IPS-18a (cell line): ENCODE measurements around the gene PAQR5.

Source experiments
- H3K27ac ChIP-seq: one replicate; pipeline ENCODE4 v1.5.1; 2013; ENCODE audit warnings: low read length
- H3K27me3 ChIP-seq: one replicate; pipeline ENCODE4 v1.6.1; 2013; ENCODE audit warnings: mild to moderate bottlenecking, low read length; ENCODE audit not compliant: control insufficient read depth, insufficient read depth
- H3K36me3 ChIP-seq: one replicate; pipeline ENCODE4 v1.6.1; 2013; ENCODE audit warnings: low read depth, low read length; ENCODE audit not compliant: control insufficient read depth
- H3K4me1 ChIP-seq: one replicate; pipeline ENCODE4 v1.6.1; 2013; ENCODE audit warnings: low read depth, low read length; ENCODE audit not compliant: control insufficient read depth
- H3K4me3 ChIP-seq: one replicate; pipeline ENCODE4 v1.5.1; 2013; ENCODE audit warnings: low read length
- H3K9ac ChIP-seq: one replicate; pipeline ENCODE4 v1.6.1; 2013; ENCODE audit warnings: mild to moderate bottlenecking, low read length, moderate library complexity
- H3K9me3 ChIP-seq: one replicate; pipeline ENCODE4 v1.6.1; 2013; ENCODE audit warnings: low read depth, low read length; ENCODE audit not compliant: control insufficient read depth

PAQR5 gene

DNA sequence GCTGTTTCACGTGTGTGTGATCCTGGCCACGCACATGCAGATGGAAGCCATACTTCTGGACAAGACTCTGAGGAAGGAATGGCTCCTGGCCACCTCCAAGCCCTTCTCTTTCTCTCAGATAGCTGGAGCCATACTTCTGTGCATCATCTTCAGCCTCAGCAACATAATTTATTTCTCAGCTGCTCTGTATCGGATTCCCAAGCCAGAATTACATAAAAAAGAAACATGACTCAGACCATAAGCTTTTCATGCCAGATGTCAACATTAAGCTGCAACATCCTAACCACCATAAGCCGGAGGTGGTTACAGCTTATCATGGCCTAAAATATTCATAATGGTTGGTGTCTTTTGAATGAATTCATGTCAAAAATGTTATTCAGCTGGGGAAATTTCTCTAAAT lies 104.9 kb downstream of the PAQR5 start:
- no peaks in the 10 kb centered on the region for H3K27me3 ChIP-seq
- no peak overlapping the region for H3K9ac ChIP-seq

DNA sequence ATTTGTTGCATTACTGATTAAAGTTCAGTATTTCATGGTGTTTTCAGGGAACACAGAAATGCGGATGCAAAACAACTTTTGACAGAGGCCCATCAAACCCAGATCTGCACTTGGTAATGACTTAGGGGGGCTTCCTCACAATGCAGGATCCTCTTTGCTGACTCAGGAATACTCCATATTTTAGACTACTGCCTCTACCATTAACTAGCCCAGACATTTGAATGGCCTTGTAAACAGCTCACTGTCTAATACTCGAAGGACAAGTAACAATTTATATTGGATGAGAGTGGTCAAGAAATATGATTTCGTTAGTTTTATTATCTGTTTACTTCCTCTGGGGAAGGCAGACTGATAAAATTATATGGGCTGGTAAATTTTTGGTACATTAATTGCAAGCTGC lies 106.4 kb downstream of the PAQR5 start:
- Histone ChIP-seq H3K9ac (no peak overlapping the region), H3K27ac (no peak overlapping the region), H3K36me3 (no peaks in the 10 kb centered on the region), H3K9me3 (no peaks in the 10 kb centered on the region), H3K4me1 (no peaks in the 10 kb centered on the region), H3K27me3 (no peaks in the 10 kb centered on the region), H3K4me3 (no peak overlapping the region)

More for the DNA sequence above, 104.9 kb downstream of the PAQR5 start:
- Histone ChIP-seq H3K27ac (no peak overlapping the region), H3K9me3 (no peaks in the 10 kb centered on the region), H3K4me3 (no peak overlapping the region), H3K4me1 (no peaks in the 10 kb centered on the region), H3K36me3 (no peaks in the 10 kb centered on the region)

DNA sequence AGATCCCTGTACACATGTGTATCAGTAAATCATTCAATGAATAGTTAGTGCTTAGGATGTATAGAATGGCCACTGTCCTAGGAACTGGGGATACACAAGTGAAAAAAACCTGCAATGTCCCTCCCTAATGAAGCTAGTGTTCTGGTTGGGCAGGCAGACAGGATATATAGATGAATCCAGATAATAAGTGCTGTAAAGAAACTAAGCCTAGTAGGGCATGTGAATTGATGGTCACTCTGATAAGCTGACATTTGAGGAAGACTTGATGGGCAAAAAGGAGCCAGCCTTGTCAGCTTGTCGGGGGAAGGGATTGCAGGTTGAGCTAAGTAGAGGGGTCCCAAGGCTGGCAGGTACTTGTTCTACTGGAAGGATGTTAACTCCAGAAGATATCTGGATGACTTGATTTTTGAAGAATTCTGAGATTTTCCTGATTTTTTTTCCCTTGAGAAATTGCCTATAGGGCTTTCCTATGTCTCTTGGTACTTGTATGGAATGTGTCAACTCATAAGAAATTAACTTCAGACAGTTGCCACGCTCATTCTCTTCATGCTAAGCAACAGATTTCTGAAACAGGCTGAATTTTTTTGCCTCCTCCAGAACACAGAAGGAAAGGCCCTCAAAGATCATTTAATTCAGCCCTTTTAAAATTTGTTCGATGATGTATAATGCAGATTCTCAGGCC lies 109.1 kb downstream of the PAQR5 start:
- H3K27me3 ChIP-seq, result no peaks in the 10 kb centered on the region
- H3K27ac ChIP-seq, result no peak overlapping the region
- H3K36me3 ChIP-seq, result no peaks in the 10 kb centered on the region
- H3K4me1 ChIP-seq, result no peaks in the 10 kb centered on the region
- H3K4me3 ChIP-seq, result no peak overlapping the region
- no peaks in the 10 kb centered on the region for H3K9me3 ChIP-seq
- no peak overlapping the region for H3K9ac ChIP-seq

DNA sequence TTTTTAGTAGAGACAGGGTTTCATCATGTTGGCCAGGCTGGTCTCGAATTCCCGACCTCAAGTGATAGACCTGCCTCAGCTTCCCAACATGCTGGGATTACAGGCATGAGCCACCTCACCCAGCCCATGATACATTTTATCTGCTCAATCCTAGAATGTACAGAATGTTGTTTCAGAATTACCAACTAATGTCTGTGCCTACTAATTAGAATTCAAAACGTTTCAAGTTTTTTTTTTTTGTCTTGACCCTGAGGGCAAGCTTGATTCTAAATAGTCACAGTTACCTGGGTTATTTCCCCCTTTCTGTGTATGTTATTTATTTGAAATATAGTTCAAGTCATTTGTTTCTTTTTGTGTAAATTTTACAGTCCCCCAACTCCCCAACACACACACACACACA lies 110.1 kb downstream of the PAQR5 start:
- no peaks in the 10 kb centered on the region for H3K4me1 ChIP-seq
- no peak overlapping the region for H3K27ac ChIP-seq
- H3K36me3 ChIP-seq, result no peaks in the 10 kb centered on the region
- H3K9ac ChIP-seq, result no peak overlapping the region
- H3K4me3 ChIP-seq, result no peak overlapping the region
- H3K9me3 ChIP-seq, result no peaks in the 10 kb centered on the region
- no peaks in the 10 kb centered on the region for H3K27me3 ChIP-seq

DNA sequence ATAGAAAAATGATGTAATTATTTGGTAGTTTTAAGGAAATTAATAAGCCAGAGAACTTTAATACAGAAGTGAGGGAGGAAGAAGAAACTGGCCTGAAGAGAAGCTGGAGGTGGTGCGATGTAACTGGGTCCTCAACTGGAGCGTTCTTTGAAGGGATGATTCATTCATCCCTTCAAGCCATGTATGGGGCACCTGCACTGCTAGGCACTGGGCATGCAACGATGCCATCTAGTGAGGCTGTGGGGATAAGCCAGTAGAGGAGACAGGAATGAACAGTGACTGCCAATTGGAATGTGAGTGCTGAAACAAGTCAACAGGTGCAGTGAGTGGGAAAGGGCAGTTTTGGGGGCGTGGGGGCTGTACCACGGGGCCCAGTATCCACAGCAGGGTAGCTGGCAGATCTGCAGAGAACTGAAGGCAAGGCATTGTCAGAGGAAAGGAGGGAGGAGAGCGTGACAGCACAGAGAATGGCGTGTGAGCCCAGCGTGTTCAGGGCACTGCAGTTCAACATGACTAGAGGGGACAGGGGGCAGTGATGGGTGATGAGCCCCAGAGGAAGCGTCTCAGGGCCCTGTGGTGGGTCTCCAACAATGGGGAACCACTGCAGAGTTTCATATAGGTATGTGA lies 111.6 kb downstream of the PAQR5 start:
- H3K27me3 ChIP-seq, result no peaks in the 10 kb centered on the region
- H3K27ac ChIP-seq, result no peak overlapping the region
- peaks cover 2% of the 10 kb centered on the region for H3K4me1 ChIP-seq
- H3K4me3 ChIP-seq, result no peak overlapping the region
- no peaks in the 10 kb centered on the region for H3K36me3 ChIP-seq
- H3K9me3 ChIP-seq, result no peaks in the 10 kb centered on the region
- H3K9ac ChIP-seq, result no peak overlapping the region

DNA sequence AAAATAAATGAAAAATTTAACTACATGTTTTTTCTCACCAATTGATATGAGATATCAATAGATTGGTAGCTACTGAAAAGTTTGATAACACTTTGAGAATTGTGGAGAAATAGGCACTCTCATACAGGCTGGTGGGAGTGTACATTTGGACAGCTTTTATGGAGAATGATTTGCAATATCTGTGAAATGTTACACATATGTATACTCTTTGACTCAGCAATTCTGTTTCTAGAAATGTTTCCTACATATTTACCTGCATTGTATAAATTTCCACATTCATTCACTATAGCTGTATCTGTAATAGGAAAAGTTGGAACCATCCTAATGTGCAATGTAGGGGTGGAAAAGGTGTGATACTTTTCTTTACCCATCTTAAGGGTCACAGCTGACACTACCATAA lies 113.6 kb downstream of the PAQR5 start:
- Histone ChIP-seq H3K36me3 (peaks cover 3% of the 10 kb centered on the region), H3K4me1 (peaks cover 7% of the 10 kb centered on the region)

DNA sequence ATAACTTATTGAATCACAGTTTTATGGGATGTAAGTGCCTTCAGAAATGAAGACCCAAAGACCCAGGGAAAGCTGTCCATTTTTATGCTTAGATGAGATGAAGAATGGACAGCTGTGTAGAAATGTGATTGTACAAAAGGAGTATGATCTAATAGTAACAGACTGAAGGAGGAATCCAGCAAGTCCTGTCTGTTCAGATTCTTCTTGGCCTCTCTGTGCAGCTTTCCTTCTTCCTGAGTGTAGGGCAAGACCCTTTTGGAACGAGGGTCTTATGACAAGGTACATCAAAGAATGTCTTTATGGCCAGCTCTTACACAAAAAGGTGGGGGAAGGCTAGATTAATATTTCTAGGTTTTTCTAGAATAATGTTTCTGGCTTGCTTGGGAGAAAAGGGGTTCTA lies 114.0 kb downstream of the PAQR5 start:
- Histone ChIP-seq H3K36me3 (peaks cover 7% of the 10 kb centered on the region), H3K4me3 (no peak overlapping the region), H3K27ac (no peak overlapping the region), H3K9me3 (no peaks in the 10 kb centered on the region), H3K9ac (no peak overlapping the region), H3K4me1 (peaks cover 7% of the 10 kb centered on the region), H3K27me3 (no peaks in the 10 kb centered on the region)

More for the DNA sequence above, 113.6 kb downstream of the PAQR5 start:
- Histone ChIP-seq H3K9ac (no peak overlapping the region), H3K4me3 (no peak overlapping the region), H3K27me3 (no peaks in the 10 kb centered on the region), H3K9me3 (no peaks in the 10 kb centered on the region), H3K27ac (no peak overlapping the region)

DNA sequence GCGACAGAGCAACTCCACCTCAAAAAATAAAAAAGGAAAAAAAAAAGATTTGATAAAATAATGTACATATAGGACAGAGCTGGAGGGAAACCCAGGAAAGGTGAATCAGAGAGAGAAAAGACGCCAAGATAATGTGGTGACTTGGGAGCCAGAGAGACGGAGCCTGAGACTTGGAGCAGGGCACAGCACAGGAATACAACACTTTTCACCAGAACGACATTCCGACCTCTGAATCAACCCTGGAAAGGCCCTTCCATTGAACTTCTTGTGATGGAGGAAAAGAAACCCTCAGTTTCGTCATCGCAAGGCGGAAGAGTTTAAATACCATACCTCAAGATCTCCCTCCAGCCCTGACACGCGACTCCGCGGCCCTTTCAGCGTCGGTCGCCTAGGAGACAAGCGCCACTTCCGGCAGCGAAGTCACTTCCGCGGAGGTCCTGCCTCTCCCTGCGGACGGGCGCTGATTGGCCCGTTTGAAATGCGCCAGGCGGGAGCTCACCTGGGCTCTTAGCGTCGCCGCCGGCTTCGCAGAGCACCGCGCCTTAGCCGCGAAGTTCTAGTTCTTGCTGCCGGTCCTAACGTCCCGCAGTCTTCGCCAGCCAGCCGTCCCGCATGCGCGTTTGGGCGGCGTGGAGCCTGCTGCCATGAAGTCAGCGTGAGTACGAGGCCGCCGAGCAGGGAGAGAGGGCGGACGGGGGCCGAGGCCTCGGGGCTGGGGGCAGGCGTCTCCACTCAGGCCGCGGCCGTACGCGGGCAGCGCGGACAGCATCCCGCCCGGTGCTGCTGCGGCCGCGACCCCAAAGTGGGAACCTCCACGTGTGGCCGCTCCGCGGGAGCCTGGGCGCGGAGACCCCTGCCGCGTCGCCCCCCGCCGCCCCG lies 115.3 kb downstream of the PAQR5 start, which contains the start of gene KIF23:
KIF23 (plus strand) TSS at position 528 of the 879 bp plus-strand sequence; CDS start at position 645, 117 bp downstream.
- Histone ChIP-seq H3K4me3 (peak within 1 kb of the TSS; percentile 89), H3K36me3 (peaks cover 21% of the 10 kb centered on the region), H3K27me3 (no peaks in the 10 kb centered on the region), H3K4me1 (peaks cover 7% of the 10 kb centered on the region), H3K27ac (no peak within 1 kb of the TSS), H3K9me3 (no peaks in the 10 kb centered on the region), H3K9ac (peak within 1 kb of the TSS; percentile 65)

DNA sequence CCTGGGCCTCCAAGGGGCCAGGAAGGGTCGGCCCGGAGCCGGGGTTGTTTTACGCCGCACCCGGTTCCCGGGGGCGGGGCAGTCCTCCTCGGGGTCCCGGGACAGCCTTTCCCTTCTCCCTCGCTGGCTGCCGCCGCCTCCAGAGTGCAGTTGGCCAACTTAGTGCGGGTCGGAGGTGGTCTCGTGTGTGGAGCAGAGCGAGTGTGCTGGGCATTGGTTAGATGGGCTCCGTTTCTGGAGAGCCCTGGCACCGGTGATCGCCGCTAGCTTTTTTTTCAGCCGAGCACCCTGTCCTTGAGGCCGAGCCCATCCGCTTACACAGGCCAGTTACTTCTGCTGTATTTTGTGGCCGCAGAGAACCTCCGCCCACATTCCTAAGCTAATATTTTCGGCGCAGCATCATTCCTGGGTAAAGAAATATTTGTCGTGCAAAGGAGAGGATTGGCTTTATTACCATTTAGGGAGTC lies 116.0 kb downstream of the PAQR5 start:
- Histone ChIP-seq H3K4me3 (peak overlapping the region; percentile 89), H3K36me3 (peaks cover 27% of the 10 kb centered on the region)

DNA sequence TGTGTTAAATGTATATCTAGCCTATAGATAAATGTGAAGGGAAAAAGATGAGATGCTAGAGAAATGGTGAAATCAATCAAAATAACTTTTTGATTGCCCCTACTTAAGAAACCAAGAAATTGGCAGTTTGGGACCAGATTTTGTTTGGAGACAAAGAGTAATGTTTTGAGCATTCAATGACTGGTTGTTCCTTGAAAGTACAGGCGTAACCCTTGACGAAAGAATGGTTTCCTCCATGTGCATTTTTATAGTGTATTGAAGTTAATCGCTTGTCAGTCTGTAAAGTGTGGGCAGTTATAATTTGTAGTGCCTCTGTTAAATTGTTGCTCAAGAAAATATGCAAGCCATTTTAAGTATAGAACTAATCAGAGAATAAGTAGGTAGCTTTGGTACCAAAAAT lies 116.7 kb downstream of the PAQR5 start:
- Histone ChIP-seq H3K4me1 (peaks cover 7% of the 10 kb centered on the region), H3K27ac (no peak overlapping the region), H3K36me3 (peaks cover 34% of the 10 kb centered on the region), H3K9me3 (no peaks in the 10 kb centered on the region), H3K27me3 (no peaks in the 10 kb centered on the region), H3K9ac (peak overlapping the region; percentile 65), H3K4me3 (peak overlapping the region; percentile 89)

More for the DNA sequence above, 116.0 kb downstream of the PAQR5 start:
- no peaks in the 10 kb centered on the region for H3K27me3 ChIP-seq
- H3K27ac ChIP-seq, result no peak overlapping the region
- H3K9ac ChIP-seq, result peak overlapping the region; percentile 65
- H3K9me3 ChIP-seq, result no peaks in the 10 kb centered on the region
- H3K4me1 ChIP-seq, result peaks cover 7% of the 10 kb centered on the region

DNA sequence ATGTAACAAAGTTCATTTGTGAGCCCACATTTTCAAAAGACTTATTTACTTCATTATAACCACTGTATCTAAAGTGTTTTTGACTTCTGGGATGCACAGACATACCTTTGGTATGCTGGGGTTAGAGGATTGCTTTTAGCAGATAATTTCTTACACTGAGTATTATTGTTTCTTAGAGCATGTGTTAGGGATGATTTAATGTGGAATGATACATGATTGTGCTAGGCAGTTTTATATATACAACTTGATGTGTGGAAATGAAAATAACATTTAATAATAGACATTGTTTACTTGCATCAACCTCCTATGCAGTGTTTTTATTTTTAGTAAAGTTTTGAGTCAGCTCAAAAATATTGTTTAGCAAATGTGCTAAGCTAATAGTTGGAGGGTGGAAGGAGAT lies 118.9 kb downstream of the PAQR5 start:
- H3K9ac ChIP-seq, result no peak overlapping the region
- no peaks in the 10 kb centered on the region for H3K27me3 ChIP-seq
- no peak overlapping the region for H3K4me3 ChIP-seq
- peaks cover 56% of the 10 kb centered on the region for H3K36me3 ChIP-seq
- H3K27ac ChIP-seq, result no peak overlapping the region
- H3K4me1 ChIP-seq, result peaks cover 7% of the 10 kb centered on the region
- H3K9me3 ChIP-seq, result no peaks in the 10 kb centered on the region
